B cell (primary cell): ENCODE results near the gene RAB11FIP2. TPM values are rescaled to one million over a fixed set of nuclear protein-coding genes. Genes with fewer than 3 reads are reported as not detected.

Experiments
- ATAC-seq: fragments of 200-7000 bp; cut with Tn5 transposase; one replicate; pipeline ENCODE4 v1.10.0; 2021; ENCODE audit warnings: low read depth, mild to moderate bottlenecking, moderate number of reproducible peaks, moderate library complexity
- CTCF ChIA-PET: fragments of 350-600 bp; sonication (Branson Sonifier 250); formaldehyde crosslinking; loops from one replicate; lab custom pipeline; 2021; ENCODE audit warnings: antibody characterized with exemption, inconsistent platforms; lab: Charles Lee
- POLR2A ChIA-PET: fragments of 350-600 bp; sonication (Branson Sonifier 250); formaldehyde crosslinking; loops from one replicate; lab custom pipeline; 2021; ENCODE audit warnings: antibody characterized with exemption; lab: Charles Lee
- DNase-seq: peaks from one replicate; pipeline ENCODE4 v3.0.0; 2013
- H2AFZ ChIP-seq: 2 replicates; pipeline ENCODE4 v1.6.1; 2012; ENCODE audit warnings: mild to moderate bottlenecking, low read depth, low read length; ENCODE audit not compliant: insufficient read depth, poor library complexity, severe bottlenecking
- H3K27ac ChIP-seq, 2 donors: 1 replicate in 1 of 2; 2 replicates in 1 of 2; pipeline ENCODE4 v1.5.1; 2012 to 2013; ENCODE audit warnings: low read length in 2 of 2, mild to moderate bottlenecking in 2 of 2, moderate library complexity in 1 of 2
- H3K27me3 ChIP-seq, 4 experiments: fragments of 200-600 bp in 1 of 4; sonication (generic) in 1 of 4; replicated peaks in 1 of 4; 1 replicate in 2 of 4; 2 replicates in 2 of 4; pipeline versions ENCODE4 v1.6.1 to v1.7.0; 2013 to 2016; ENCODE audit warnings: low read length in 3 of 4, mild to moderate bottlenecking in 2 of 4, mixed read lengths in 1 of 4, moderate library complexity in 1 of 4; ENCODE audit not compliant: insufficient read depth in 4 of 4, control insufficient read depth in 3 of 4; ENCODE audit errors: control extremely low read depth in 1 of 4
- H3K36me3 ChIP-seq, 2 experiments: replicated peaks in 1 of 2; 1 replicate in 1 of 2; 2 replicates in 1 of 2; pipeline versions ENCODE4 v1.6.1 to v1.7.1; 2013; ENCODE audit warnings: low read length in 1 of 2; ENCODE audit not compliant: insufficient read depth in 2 of 2, control insufficient read depth in 1 of 2; ENCODE audit errors: control extremely low read depth in 1 of 2, extremely low read depth in 1 of 2
- H3K4me1 ChIP-seq, 2 donors: fragments of 200-600 bp in 1 of 2; sonication (generic) in 1 of 2; 1 replicate in 1 of 2; 2 replicates in 1 of 2; pipeline versions ENCODE4 v1.5.1 to v1.6.1; 2013 to 2017; ENCODE audit warnings: low read length in 2 of 2; ENCODE audit not compliant: control insufficient read depth in 2 of 2, insufficient read depth in 2 of 2
- H3K4me2 ChIP-seq: replicated peaks from 2 replicates; pipeline ENCODE3; 2012; ENCODE audit warnings: mild to moderate bottlenecking, low read depth, low read length; ENCODE audit not compliant: poor library complexity, severe bottlenecking
- H3K4me3 ChIP-seq, 5 experiments: fragments of 200-600 bp in 1 of 5; sonication (generic) in 1 of 5; 1 replicate in 3 of 5; 2 replicates in 2 of 5; pipeline versions ENCODE4 v1.5.1 to v1.7.0; 2011 to 2016; ENCODE audit warnings: low read length in 4 of 5, mild to moderate bottlenecking in 4 of 5, low read depth in 2 of 5, control low read depth in 1 of 5, moderate library complexity in 1 of 5; ENCODE audit not compliant: insufficient read depth in 1 of 5; ENCODE audit errors: control extremely low read depth in 1 of 5, extremely low read depth in 1 of 5
- H3K79me2 ChIP-seq: fragments of 200-600 bp; sonication (generic); one replicate; pipeline ENCODE4 v1.6.0; 2016; ENCODE audit warnings: low read length; ENCODE audit not compliant: control insufficient read depth, insufficient read depth
- H3K9ac ChIP-seq: fragments of 200-600 bp; sonication (generic); 2 replicates; pipeline ENCODE4 v1.6.1; 2017; ENCODE audit warnings: mild to moderate bottlenecking, low read length, moderate library complexity
- H3K9me3 ChIP-seq, 3 donors: one replicate each; pipeline versions ENCODE4 v1.6.1 to v1.7.1; 2013; ENCODE audit warnings: low read length in 2 of 3; ENCODE audit not compliant: control insufficient read depth in 2 of 3, insufficient read depth in 1 of 3; ENCODE audit errors: control extremely low read depth in 1 of 3
- H4K20me1 ChIP-seq: 2 replicates; pipeline ENCODE4 v1.6.0; 2012; ENCODE audit warnings: mild to moderate bottlenecking, low read length; ENCODE audit not compliant: insufficient read depth, control insufficient read depth, poor library complexity, severe bottlenecking
- H3K27ac Mint-ChIP-seq: one replicate; pipeline ENCODE4 v1.8.0; 2021; ENCODE audit warnings: mixed read lengths
- H3K27me3 Mint-ChIP-seq: one replicate; pipeline ENCODE4 v1.8.0; 2021; ENCODE audit warnings: mixed read lengths
- H3K4me1 Mint-ChIP-seq: one replicate; pipeline ENCODE4 v1.8.0; 2021; ENCODE audit warnings: mixed read lengths
- H3K4me3 Mint-ChIP-seq: one replicate; pipeline ENCODE4 v1.8.0; 2021; ENCODE audit warnings: mixed read lengths
- H3K9me3 Mint-ChIP-seq: one replicate; pipeline ENCODE4 v1.8.0; 2022; ENCODE audit warnings: mixed read lengths; ENCODE audit not compliant: insufficient read depth
- CTCF ChIP-seq: fragments of 200-600 bp; IDR thresholded peaks from one replicate; pipeline ENCODE4 v1.8.0; 2022; ENCODE audit warnings: antibody characterized with exemption, mild to moderate bottlenecking
- EZH2 ChIP-seq: IDR thresholded peaks from 2 replicates; pipeline ENCODE4 v1.6.1; 2012; ENCODE audit warnings: borderline replicate concordance, low read depth, mild to moderate bottlenecking, moderate library complexity, low read length; ENCODE audit not compliant: insufficient read depth, poor library complexity, severe bottlenecking
- WGBS: methylation state at CpG from one replicate; pipeline ENCODE4 v1.1.5; 2013; ENCODE audit warnings: missing lambda C conversion rate; ENCODE audit not compliant: insufficient coverage; 5-methylcytosine and 5-hydroxymethylcytosine counted together
- intact Hi-C: fragments of 100-400 bp; cut with micrococcal nuclease; formaldehyde crosslinking; loops from one replicate; pipeline ENCODE4 v1.10.0; 2022
- polyA plus RNA-seq: library from polyadenylated mRNA; depleted of rRNA; stranded (reverse); fragments of >200 nt; gene quantifications from 2 replicates; pipeline ENCODE4 v1.2.3, GENCODE V29; 2012
- total RNA-seq, 2 donors: library from RNA; stranded (reverse); fragments of 120-200 nt in 1 of 2; gene quantifications; 1 replicate in 1 of 2; 2 replicates in 1 of 2; pipeline versions ENCODE4 v1.2.3 to v1.2.4, GENCODE V29; 2013 to 2022

The RAB11FIP2 gene
- total and polyA plus RNA-seq, 2 donors (not counting 1 experiment from before 2014, with no cell fraction given) = 5.6 to 33.6 TPM

DNA sequence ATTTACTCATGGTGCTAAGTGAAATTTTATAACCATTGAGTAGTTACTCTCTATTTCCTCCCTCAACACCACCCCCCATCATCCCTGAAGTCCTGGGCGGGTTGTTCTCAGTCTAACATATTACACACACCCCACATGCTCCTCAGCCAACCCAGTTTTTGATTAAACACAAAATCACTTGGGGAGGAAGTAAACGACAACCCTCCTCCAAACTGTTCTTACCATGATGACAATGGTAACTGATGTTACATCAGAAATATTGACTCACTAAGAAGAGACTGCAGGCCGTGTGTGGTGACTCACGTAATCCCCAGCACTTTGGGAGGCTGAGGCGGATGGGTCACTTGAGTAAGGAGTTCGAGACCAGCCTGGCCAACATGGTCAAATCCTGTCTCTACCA, 44.2 kb downstream of the RAB11FIP2 start:
- intact Hi-C loops = no loop called here
- ATAC-seq (no peak), DNase-seq (no peak)
- no peaks in the 10 kb centered on the region for H3K4me1 ChIP-seq
- no peak overlapping the region for H3K9ac ChIP-seq
- H3K36me3 ChIP-seq = peaks cover 0 to 5% of the 10 kb centered on the region in 2 experiments
- H3K4me1 Mint-ChIP-seq = no peaks in the 10 kb centered on the region
- H3K4me2 ChIP-seq = no peak overlapping the region
- no peaks in the 10 kb centered on the region for H3K27me3 Mint-ChIP-seq
- no peak overlapping the region for H2AFZ ChIP-seq
- H4K20me1 ChIP-seq = no peaks in the 10 kb centered on the region
- POLR2A ChIA-PET = no interaction called here
- no peaks in the 10 kb centered on the region for H3K27me3 ChIP-seq
- no peaks in the 10 kb centered on the region for H3K9me3 ChIP-seq
- TF ChIP-seq CTCF (no peak), EZH2 (no peak)
- H3K27ac Mint-ChIP-seq = no peak overlapping the region
- no peaks in the 10 kb centered on the region for H3K79me2 ChIP-seq
- WGBS = 100% methylated on average over 3 of the region's 6 CpGs
- no peaks in the 10 kb centered on the region for H3K9me3 Mint-ChIP-seq
- no peak overlapping the region for H3K4me3 ChIP-seq
- no peak overlapping the region for H3K27ac ChIP-seq
- CTCF ChIA-PET = no interaction called here
- no peak overlapping the region for H3K4me3 Mint-ChIP-seq

- TF ChIP-seq CTCF = no peak
- no peak for TF ChIP-seq EZH2
These were observed 49.1 kb downstream of the RAB11FIP2 start for GRCh38 chr10:117997673-117998072.

More at GRCh38 chr10:117997673-117998072, 49.1 kb downstream of the RAB11FIP2 start:
- Histone ChIP-seq H3K9ac (no peak overlapping the region), H3K27ac (no peak overlapping the region), H3K4me1 (no peaks in the 10 kb centered on the region), H3K4me2 (no peak overlapping the region), H3K27me3 (no peaks in the 10 kb centered on the region), H4K20me1 (no peaks in the 10 kb centered on the region), H3K9me3 (no peaks in the 10 kb centered on the region), H3K4me3 (no peak overlapping the region), H3K79me2 (no peaks in the 10 kb centered on the region), H3K36me3 (no peaks in the 10 kb centered on the region), H2AFZ (no peak overlapping the region)
- CTCF ChIA-PET = no interaction called here
- Mint-ChIP-seq H3K27ac (no peak overlapping the region), H3K4me3 (no peak overlapping the region), H3K4me1 (no peaks in the 10 kb centered on the region), H3K27me3 (no peaks in the 10 kb centered on the region), H3K9me3 (no peaks in the 10 kb centered on the region)
- intact Hi-C loops = no loop called here
- ATAC-seq (no peak), DNase-seq (no peak)
- POLR2A ChIA-PET = no interaction called here
- WGBS = no CpG with 5 or more reads among the region's 1 CpG
